Spleen (tissue), 7 donors: ENCODE data around the gene FSCN2.

Experiments
- CTCF ChIP-seq, 11 experiments: fragments of 200-600 bp in 7 of 11; fragments of 450-650 bp in 4 of 11; sonication (generic) in 4 of 11; IDR thresholded peaks in 8 of 11; conservative IDR thresholded peaks in 3 of 11; 1 replicate in 7 of 11; 2 replicates in 4 of 11; pipeline versions ENCODE4 v1.4.0 to v1.8.0; 2016 to 2021; ENCODE audit warnings: antibody characterized with exemption in 11 of 11, inconsistent platforms in 4 of 11, mild to moderate bottlenecking in 1 of 11
- POLR2AphosphoS5 ChIP-seq, 3 donors: sonication (generic); formaldehyde crosslinking; IDR thresholded peaks; one replicate each; pipeline ENCODE4 v1.5.1; 2017; ENCODE audit warnings: antibody characterized with exemption in 3 of 3
- donor health status: DM: no; HTN: no; CAD: no; lungs with moderate emphysema.
- donor health status: DM: no; HTN: no; CAD: no.
- donor health status: DM: no; HTN: no; CAD: no.

GRCh38 chr17:81492706-81493105 lies 35.5 kb upstream of the FSCN2 start:
- TF ChIP-seq CTCF (IDR thresholded peaks at IDR 0.05 in 8 of 11, conservative IDR thresholded peaks at IDR 0.05 in 3 of 11) (no peak), POLR2AphosphoS5 (IDR thresholded peaks at IDR 0.05) (no peak)
